Vagina (tissue), 2 donors: ENCODE data around the gene ELMO1.

Experiments
- POLR2A ChIP-seq, 2 donors: fragments of 450-650 bp; IDR thresholded peaks; one replicate each; pipeline ENCODE4 v1.6.1; 2017; ENCODE audit warnings: antibody characterized with exemption in 2 of 2, mild to moderate bottlenecking in 2 of 2, moderate library complexity in 2 of 2
- POLR2AphosphoS5 ChIP-seq, 2 donors: sonication (generic); formaldehyde crosslinking; IDR thresholded peaks; one replicate each; pipeline ENCODE4 v1.9.0; 2017; ENCODE audit warnings: antibody characterized with exemption in 2 of 2, mild to moderate bottlenecking in 2 of 2, low read depth in 1 of 2; ENCODE audit not compliant: insufficient read depth in 1 of 2
- TF ChIP-seq, protein P1 (sequence below), 3 experiments: fragments of 450-650 bp in 2 of 3; fragments of 200-600 bp in 1 of 3; sonication (generic) in 1 of 3; IDR thresholded peaks; one replicate each; pipeline ENCODE4 v1.5.1; 2017 to 2019; ENCODE audit warnings: antibody characterized with exemption in 3 of 3, mild to moderate bottlenecking in 2 of 3, moderate library complexity in 2 of 3

DNA sequence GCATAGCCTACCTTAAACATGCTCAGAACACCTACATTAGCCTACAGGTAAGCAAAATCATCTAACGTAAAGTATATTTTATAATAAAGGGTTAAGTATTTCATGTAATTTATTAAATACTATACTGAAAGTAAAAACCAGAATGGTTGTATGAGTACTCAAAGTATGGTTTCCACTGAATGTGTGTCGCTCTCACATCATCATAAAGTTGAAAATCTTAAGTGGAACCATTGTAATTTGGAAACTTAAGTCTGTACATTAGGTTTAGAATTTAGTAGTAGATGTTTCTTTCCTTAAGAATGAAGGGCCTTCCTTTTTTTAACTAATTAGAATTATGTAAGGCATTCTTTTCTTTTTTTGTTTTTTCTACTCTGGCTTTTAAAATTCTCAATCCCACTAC is 484.4 kb downstream of the ELMO1 start:
- TF ChIP-seq, protein P1, sequence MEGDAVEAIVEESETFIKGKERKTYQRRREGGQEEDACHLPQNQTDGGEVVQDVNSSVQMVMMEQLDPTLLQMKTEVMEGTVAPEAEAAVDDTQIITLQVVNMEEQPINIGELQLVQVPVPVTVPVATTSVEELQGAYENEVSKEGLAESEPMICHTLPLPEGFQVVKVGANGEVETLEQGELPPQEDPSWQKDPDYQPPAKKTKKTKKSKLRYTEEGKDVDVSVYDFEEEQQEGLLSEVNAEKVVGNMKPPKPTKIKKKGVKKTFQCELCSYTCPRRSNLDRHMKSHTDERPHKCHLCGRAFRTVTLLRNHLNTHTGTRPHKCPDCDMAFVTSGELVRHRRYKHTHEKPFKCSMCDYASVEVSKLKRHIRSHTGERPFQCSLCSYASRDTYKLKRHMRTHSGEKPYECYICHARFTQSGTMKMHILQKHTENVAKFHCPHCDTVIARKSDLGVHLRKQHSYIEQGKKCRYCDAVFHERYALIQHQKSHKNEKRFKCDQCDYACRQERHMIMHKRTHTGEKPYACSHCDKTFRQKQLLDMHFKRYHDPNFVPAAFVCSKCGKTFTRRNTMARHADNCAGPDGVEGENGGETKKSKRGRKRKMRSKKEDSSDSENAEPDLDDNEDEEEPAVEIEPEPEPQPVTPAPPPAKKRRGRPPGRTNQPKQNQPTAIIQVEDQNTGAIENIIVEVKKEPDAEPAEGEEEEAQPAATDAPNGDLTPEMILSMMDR (IDR thresholded peaks at IDR 0.05) = no peak
- no peak for TF ChIP-seq POLR2A (IDR thresholded peaks at IDR 0.05)
- TF ChIP-seq POLR2AphosphoS5 (IDR thresholded peaks at IDR 0.05; ENCODE audit: insufficient read depth in 1 of 2, low read depth in 1 of 2) = no peak
